ENCODE data around the gene SH3TC2.

Gene SH3TC2

DNA sequence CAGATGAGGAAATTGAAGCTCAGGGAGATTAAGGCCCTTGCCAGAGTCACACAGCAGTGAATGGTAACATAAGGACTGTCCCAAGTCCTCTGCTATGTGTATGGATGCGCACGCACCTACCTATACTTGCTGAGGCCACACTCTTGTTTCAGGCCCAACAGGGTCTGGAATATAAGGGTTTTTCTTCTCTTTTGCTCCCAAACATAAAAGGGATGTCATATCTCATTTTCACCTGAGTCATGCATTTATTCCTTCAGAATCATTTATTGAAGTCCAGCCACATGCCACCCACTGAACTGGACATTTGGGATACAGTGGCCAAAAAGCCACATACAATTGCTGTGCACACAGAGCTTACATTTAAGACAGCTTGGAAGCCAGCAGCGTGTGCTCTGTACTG is 92.0 kb downstream of the SH3TC2 start:
- no peak for DNase-seq (ENCODE audit: low read depth)

GRCh38 chr5:148970228-148970627 is 92.6 kb downstream of the SH3TC2 start:
- no peak for DNase-seq (ENCODE audit: low read depth)

DNA sequence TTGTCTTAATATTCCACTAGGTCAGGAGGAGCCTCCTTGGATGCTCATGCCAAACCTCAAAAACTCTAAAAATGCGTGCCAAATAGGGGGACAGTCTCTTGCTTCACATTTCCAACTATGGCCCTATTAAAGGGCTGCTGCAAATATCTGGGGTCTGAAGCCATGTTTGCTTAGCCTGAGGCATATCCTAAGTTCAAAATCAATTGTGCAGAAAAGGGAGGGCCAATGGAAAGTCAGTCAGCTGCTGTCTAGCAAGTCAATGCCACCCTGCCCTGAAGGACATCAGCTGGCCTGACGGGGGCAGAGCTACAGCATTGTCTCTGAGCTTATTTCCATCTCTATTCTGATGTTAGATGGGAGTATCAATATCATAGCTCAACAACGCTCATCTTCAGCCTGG is 93.6 kb downstream of the SH3TC2 start:
- no peak for DNase-seq (ENCODE audit: low read depth)

DNA sequence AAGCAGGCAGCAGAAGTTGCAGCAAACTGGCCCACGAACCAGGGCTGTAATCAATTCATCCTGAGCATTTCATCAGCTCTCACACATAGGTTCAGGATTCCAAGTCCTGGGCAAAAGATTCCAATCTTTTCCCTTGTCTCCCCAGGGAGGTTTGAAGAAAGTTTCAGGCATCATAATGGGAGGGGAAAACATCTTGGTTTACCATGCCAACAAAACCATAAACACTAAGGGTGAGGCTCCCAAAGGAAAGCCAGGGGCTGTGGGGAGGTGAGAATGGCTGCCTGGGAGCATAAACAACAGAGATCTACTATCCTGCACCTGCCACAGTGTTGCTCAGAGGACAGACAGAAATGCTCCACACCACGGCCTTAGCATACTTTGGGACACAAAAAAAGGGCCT is 94.6 kb downstream of the SH3TC2 start:
- DNase-seq (ENCODE audit: low read depth): no peak

GRCh38 chr5:148967783-148968182 is 95.1 kb downstream of the SH3TC2 start:
- no peak for DNase-seq (ENCODE audit: low read depth)

DNA sequence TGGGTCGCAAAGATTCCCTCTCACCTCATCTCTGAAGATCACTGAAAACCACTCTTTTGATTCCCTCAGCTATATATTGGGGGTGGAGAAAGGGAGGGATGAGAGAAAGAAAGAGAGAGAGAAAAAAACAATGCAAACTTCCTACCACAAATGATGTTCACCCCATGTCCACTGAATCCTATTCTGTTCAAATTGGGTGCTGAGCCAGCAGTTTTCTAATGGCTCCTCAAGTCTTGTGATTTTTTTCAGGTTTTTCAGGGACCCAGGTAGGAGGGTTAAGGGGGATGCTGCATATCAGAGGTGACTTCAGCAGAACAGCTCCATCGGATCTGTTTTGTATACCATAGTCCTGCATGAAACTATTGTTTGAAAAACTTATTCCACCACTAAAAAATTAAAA is 95.9 kb downstream of the SH3TC2 start:
- DNase-seq (ENCODE audit: low read depth): no peak

DNA sequence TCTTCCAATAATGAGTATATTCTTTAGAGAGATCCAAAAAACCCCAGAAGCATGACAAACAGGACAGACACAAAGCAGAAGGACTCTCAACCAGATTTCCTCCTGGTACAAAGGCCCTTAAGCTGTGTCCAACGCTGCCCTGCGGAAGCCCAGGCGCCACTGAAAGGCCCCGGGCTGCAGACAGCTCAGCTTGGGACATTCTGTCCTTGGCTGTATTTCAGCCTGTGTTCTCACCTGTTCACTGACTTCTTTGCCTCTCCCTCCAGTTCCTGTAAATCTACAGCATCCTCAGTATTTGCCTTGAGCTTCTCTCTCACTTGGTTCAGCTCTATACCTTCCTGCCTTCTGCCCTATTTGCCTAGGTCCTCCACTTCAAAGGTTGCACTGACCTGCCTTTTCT is 96.5 kb downstream of the SH3TC2 start:
- DNase-seq (ENCODE audit: low read depth): no peak

DNA sequence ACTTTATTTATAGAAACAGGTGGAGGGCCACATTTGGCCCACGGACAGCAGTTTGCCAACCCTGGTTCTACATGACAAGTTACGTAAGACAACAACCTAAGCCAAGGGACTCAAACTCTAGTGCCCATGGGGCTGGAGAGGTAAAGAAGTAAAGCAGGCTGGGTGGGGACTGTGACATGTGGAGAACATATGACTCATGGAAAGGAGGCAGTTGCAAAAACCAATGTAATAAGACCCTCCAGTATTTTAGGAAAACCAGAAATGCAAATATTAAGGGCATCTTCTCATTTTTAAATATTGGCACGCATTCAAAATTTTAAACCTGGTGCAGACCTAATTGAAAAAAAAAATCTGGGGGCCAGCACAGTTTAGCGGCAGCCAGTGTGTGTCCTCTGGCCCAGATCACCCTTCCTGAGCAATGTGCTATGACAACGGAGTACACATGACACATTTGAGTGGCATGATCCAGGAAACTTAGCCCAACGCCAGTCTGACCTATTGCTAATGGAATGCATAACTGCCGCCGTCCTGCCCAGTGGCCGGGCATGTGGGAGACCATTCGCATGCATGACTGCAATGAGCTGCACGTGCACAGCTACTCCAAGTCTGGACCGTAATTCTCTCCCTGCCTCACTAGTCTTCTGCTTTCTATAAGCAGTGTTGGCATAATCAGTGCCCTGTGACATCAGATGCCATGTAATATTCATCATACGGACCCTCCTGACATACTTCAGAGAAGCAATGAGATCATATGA is 97.2 kb downstream of the SH3TC2 start:
- DNase-seq (ENCODE audit: low read depth): no peak

- DNase-seq (ENCODE audit: low read depth): no peak
Observed at GRCh38 chr5:148963664-148964063, 99.2 kb downstream of the SH3TC2 start.

DNA sequence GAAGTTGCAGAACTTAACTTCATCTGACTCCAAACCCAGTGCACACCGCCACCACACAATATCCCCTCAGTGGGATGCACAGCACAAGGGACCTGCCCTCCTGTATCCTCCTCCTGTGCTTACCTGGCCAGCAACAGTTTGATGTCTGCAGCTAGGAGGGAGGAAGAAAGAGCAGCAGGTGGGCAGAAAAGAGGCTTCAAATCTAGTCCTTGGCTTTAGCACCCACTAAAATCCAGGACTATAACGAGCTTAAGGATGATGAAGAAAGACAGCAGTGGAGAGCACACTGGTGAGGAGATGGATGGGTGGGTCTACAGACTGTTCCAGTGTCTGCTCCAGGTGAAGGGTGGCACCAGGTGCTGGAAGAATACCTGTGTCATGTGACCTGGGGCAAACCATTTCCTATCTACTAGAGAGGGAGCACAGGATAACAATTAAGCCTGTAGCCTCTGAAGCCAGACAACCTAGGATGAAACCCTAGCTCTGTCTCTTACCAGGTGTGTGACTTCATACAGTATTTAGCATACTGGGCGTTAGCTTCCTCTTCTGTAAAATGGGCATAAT is 100.0 kb downstream of the SH3TC2 start:
- no peak for DNase-seq (ENCODE audit: low read depth)

- DNase-seq (ENCODE audit: low read depth): no peak
Observed at GRCh38 chr5:148962200-148962550, 100.7 kb downstream of the SH3TC2 start.

DNA sequence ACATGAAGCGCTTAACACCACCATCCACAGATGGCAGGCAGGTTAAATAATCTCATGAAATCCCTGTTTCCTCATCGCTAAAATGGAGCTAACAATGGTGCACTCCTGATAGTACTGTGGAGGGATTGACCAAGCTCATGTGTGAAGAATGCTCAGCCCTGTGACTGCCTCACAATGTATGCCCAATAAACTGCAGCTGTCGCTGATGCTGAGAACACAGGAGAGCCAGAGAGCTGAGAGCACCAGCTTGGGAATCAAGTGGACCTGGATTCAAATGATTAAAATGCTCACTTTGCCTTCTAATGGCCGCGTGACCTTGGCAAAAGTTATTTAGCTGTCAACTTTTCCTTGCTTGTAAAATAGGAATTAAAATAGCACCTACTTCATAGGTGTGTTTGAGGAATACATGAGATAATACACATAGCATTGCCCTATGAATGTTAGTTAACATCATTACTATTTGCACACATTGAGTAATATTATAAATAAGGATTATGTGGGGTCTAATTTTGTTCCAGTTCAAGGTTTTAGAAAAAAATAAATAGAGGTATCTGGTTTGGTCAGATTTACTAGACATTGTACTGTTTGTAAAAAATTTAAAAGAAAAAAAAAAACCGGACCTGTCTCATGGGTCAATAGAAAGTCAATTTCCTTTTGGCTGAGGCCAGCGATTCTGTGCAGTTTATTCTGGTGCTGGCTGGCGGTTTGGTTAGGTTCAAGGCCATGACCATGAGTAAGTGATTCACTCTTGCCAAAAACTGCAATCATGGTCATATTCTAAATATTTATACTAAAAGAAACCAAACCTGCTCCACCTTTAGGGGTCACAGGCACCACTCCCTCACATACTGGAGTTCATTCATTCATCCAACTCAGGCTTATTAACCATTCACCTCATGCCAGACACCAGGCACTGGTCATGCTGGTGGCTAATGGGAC is 101.3 kb downstream of the SH3TC2 start:
- no peak for DNase-seq (ENCODE audit: low read depth)

- DNase-seq (ENCODE audit: low read depth): no peak
Observed at GRCh38 chr5:148960070-148960769, 102.6 kb downstream of the SH3TC2 start.

DNA sequence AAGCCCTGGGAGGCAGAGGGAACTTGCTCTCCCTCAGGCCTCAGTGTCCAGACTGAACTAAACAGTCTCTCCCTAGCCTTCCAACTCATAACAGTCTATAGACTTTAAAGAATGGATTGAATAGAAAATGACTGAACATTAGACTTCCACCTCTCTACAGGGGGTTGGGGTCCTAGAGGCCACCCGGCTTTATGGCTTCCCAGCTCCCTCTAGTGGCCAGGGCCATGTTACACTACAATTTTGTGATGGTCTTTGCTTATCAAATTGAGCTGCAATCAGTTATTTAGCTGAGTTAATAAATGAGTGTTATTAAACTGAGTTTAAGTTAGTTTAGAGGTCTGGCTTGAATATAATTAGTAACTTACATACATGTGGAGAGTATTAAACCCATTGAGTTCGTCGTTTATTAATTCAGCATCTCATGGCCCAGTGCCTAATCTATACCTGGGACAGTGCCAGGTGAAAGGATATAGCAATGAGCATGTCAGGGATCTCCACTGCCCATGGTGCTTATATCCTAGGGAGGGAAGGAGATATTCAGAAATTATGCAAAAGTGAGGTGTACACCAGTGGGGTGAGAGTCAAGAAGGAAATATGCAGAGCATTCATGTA is 105.2 kb downstream of the SH3TC2 start:
- DNase-seq (ENCODE audit: low read depth): no peak

GRCh38 chr5:148956477-148957385 is 106.1 kb downstream of the SH3TC2 start:
- DNase-seq (ENCODE audit: low read depth): no peak

Measured in T follicular helper cell (primary cell).